Endothelial cell (in vitro differentiated cells): ENCODE measurements around the gene BRSK1. TPM values are rescaled to one million over a fixed set of nuclear protein-coding genes. Genes with fewer than 3 reads are reported as not detected.

Source experiments
- DNase-seq: peaks from one replicate; pipeline ENCODE4 v3.0.0; 2021; ENCODE audit warnings: low spot score
- H3K27ac Mint-ChIP-seq: one replicate; pipeline ENCODE4 v1.8.0; 2021; ENCODE audit warnings: mixed read lengths, inconsistent platforms; ENCODE audit not compliant: unreplicated experiment
- H3K27me3 Mint-ChIP-seq: one replicate; pipeline ENCODE4 v1.8.0; 2021; ENCODE audit warnings: mild to moderate bottlenecking, moderate library complexity, mixed read lengths, inconsistent platforms; ENCODE audit not compliant: unreplicated experiment
- H3K36me3 Mint-ChIP-seq: one replicate; pipeline ENCODE4 v1.8.0; 2021; ENCODE audit warnings: mild to moderate bottlenecking, low read depth, mixed read lengths, inconsistent platforms; ENCODE audit not compliant: unreplicated experiment
- H3K4me1 Mint-ChIP-seq: one replicate; pipeline ENCODE4 v1.8.0; 2021; ENCODE audit warnings: mild to moderate bottlenecking, mixed read lengths, inconsistent platforms; ENCODE audit not compliant: unreplicated experiment
- H3K4me3 Mint-ChIP-seq: one replicate; pipeline ENCODE4 v1.8.0; 2021; ENCODE audit warnings: mild to moderate bottlenecking, mixed read lengths, inconsistent platforms; ENCODE audit not compliant: unreplicated experiment
- H3K9me3 Mint-ChIP-seq: one replicate; pipeline ENCODE4 v1.8.0; 2021; ENCODE audit warnings: mixed read lengths, inconsistent platforms; ENCODE audit not compliant: unreplicated experiment
- CTCF ChIP-seq: fragments of 200-600 bp; sonication (generic); IDR thresholded peaks from one replicate; pipeline ENCODE4 v1.5.0; 2021; ENCODE audit warnings: antibody characterized with exemption; ENCODE audit not compliant: unreplicated experiment
- total RNA-seq: library from RNA; stranded (reverse); fragmentation: NEBNext Ultra II Directional; extraction: Animal tissue kit (Norgen Biotek cat#: 25700); gene quantifications from one replicate; pipeline ENCODE4 v1.2.1, GENCODE V29; 2021; ENCODE audit not compliant: unreplicated experiment

The BRSK1 gene
- total RNA-seq, 1 donor from 2014 or later, result 14.1 TPM

- TF ChIP-seq CTCF, result no peak
- Mint-ChIP-seq H3K4me3 (no peak overlapping the region), H3K27me3 (peaks cover 6% of the 10 kb centered on the region), H3K4me1 (no peaks in the 10 kb centered on the region), H3K27ac (no peak overlapping the region), H3K36me3 (no peaks in the 10 kb centered on the region), H3K9me3 (no peaks in the 10 kb centered on the region)
- DNase-seq, result no peak
Observed at GRCh38 chr19:55287361-55288079, 3.7 kb downstream of the BRSK1 start.

GRCh38 chr19:55289117-55289796 is 5.5 kb downstream of the BRSK1 start:
- no peak overlapping the region for H3K4me3 Mint-ChIP-seq
- H3K4me1 Mint-ChIP-seq, result no peaks in the 10 kb centered on the region
- no peak overlapping the region for H3K27ac Mint-ChIP-seq
- DNase-seq, result no peak
- peaks cover 2% of the 10 kb centered on the region for H3K27me3 Mint-ChIP-seq
- no peak for TF ChIP-seq CTCF
- H3K36me3 Mint-ChIP-seq, result no peaks in the 10 kb centered on the region
- H3K9me3 Mint-ChIP-seq, result no peaks in the 10 kb centered on the region

GRCh38 chr19:55297267-55297666 is 13.5 kb downstream of the BRSK1 start:
- TF ChIP-seq CTCF, result no peak
- H3K9me3 Mint-ChIP-seq, result no peaks in the 10 kb centered on the region
- H3K27ac Mint-ChIP-seq, result no peak overlapping the region
- peaks cover 3% of the 10 kb centered on the region for H3K36me3 Mint-ChIP-seq
- no peak overlapping the region for H3K4me3 Mint-ChIP-seq
- DNase-seq, result no peak
- H3K27me3 Mint-ChIP-seq, result peaks cover 1% of the 10 kb centered on the region
- no peaks in the 10 kb centered on the region for H3K4me1 Mint-ChIP-seq

- no peak for DNase-seq
- Mint-ChIP-seq H3K9me3 (no peaks in the 10 kb centered on the region), H3K4me1 (no peaks in the 10 kb centered on the region), H3K36me3 (peaks cover 16% of the 10 kb centered on the region), H3K27me3 (peaks cover 3% of the 10 kb centered on the region), H3K4me3 (no peak overlapping the region), H3K27ac (no peak overlapping the region)
- no peak for TF ChIP-seq CTCF
Observed at GRCh38 chr19:55299991-55300390, 16.2 kb downstream of the BRSK1 start.

- H3K4me1 Mint-ChIP-seq, result peaks cover 7% of the 10 kb centered on the region
- H3K27ac Mint-ChIP-seq, result no peak overlapping the region
- no peak for DNase-seq
- H3K4me3 Mint-ChIP-seq, result no peak overlapping the region
- TF ChIP-seq CTCF, result no peak
- peaks cover 21% of the 10 kb centered on the region for H3K36me3 Mint-ChIP-seq
- H3K9me3 Mint-ChIP-seq, result no peaks in the 10 kb centered on the region
- peaks cover 9% of the 10 kb centered on the region for H3K27me3 Mint-ChIP-seq
Observed at GRCh38 chr19:55300886-55301458, 17.2 kb downstream of the BRSK1 start.
